Astrocyte of the cerebellum (primary cell): ENCODE measurements around the gene SPTBN1.

Source experiments
- DNase-seq: peaks from one replicate; pipeline ENCODE4 v3.0.0-alpha.2; 2011; ENCODE audit warnings: low read depth
- H3K4me3 ChIP-seq: 2 replicates; pipeline ENCODE4 v1.5.1; 2011; ENCODE audit warnings: mild to moderate bottlenecking, low read depth, low read length, moderate library complexity
- in situ Hi-C: cut with HindIII; loops from 2 replicates; pipeline ENCODE4 v1.10.0; 2017; ENCODE audit warnings: low sequenced_read_pairs
- TF ChIP-seq, protein P1 (sequence below): IDR thresholded peaks from 2 replicates; pipeline ENCODE4 v1.5.1; 2012; ENCODE audit warnings: low read length, low read depth, moderate library complexity, mild to moderate bottlenecking; ENCODE audit errors: missing control alignments

SPTBN1 gene

GRCh38 chr2:54534625-54535024 is 78.5 kb downstream of the SPTBN1 start:
- TF ChIP-seq, protein P1, sequence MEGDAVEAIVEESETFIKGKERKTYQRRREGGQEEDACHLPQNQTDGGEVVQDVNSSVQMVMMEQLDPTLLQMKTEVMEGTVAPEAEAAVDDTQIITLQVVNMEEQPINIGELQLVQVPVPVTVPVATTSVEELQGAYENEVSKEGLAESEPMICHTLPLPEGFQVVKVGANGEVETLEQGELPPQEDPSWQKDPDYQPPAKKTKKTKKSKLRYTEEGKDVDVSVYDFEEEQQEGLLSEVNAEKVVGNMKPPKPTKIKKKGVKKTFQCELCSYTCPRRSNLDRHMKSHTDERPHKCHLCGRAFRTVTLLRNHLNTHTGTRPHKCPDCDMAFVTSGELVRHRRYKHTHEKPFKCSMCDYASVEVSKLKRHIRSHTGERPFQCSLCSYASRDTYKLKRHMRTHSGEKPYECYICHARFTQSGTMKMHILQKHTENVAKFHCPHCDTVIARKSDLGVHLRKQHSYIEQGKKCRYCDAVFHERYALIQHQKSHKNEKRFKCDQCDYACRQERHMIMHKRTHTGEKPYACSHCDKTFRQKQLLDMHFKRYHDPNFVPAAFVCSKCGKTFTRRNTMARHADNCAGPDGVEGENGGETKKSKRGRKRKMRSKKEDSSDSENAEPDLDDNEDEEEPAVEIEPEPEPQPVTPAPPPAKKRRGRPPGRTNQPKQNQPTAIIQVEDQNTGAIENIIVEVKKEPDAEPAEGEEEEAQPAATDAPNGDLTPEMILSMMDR, result no peak
- DNase-seq, result no peak
- in situ Hi-C loops, result no loop called here
- H3K4me3 ChIP-seq, result no peak overlapping the region

GRCh38 chr2:54535599-54536195 is 79.6 kb downstream of the SPTBN1 start:
- DNase-seq, result no peak
- in situ Hi-C loops, result no loop called here
- H3K4me3 ChIP-seq, result no peak overlapping the region
- TF ChIP-seq, protein P1, result no peak

DNA sequence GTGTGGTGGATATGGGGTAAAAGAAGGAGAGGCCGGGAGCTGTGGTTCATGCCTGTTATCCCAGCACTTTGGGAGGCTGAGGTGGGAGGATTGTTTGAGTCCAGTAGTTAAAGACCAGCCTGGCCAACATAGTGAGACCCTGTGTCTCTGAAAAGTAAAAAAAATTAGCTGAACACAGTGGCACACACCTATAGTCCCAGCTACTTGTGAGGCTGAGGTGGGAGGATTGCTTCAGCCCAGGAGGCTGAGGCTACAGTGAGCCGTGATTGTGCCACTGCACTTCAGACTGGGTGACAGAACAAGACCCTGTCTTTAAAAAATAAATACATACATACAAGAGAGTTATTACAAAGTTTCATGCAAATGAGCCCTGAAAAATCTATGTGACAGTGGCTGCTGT is 80.6 kb downstream of the SPTBN1 start:
- TF ChIP-seq, protein P1, result no peak
- no peak for DNase-seq
- no peak overlapping the region for H3K4me3 ChIP-seq
- in situ Hi-C loops, result no loop called here

DNA sequence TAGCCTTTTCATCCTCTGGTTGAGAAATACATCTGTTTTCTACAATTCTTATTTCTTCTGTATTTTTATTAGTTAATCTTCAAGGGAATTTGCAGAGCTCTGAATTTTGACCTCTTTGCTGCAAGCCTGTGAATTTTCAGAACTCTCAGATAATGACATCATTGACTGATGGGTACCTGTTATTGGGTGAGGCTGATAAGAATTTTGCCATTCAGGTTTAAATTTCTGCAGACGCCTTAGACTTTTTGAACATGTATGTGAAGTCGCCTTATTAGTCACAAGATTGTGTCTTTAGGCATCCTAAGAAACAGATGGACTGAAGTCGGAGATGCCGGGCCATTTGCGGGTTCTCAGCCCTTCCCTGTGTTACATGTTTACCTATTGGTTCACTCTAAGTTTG is 82.4 kb downstream of the SPTBN1 start:
- TF ChIP-seq, protein P1, result no peak
- in situ Hi-C loops, result no loop called here
- DNase-seq, result no peak
- no peak overlapping the region for H3K4me3 ChIP-seq

DNA sequence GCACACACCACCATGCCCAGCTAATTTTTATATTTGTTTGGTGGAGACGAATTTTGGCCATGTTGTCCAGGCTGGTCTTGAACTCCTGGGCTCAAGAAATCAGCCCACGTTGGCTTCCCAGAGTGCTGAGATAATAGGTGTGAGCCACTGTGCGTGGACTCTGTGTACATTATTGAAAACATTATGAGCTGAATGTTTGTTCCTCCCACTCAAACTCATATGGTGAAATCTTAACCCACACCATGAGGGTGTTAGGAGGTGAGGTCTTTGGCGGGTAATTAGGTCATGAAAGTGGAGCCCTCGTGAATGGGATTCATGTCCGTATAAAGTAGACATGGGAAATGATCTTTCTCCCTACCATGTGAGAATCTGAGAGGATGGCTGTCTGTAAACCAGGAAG is 83.6 kb downstream of the SPTBN1 start:
- TF ChIP-seq, protein P1, result no peak
- H3K4me3 ChIP-seq, result no peak overlapping the region
- DNase-seq, result no peak
- in situ Hi-C loops, result no loop called here

GRCh38 chr2:54540194-54540593 is 84.1 kb downstream of the SPTBN1 start:
- no peak overlapping the region for H3K4me3 ChIP-seq
- no peak for DNase-seq
- in situ Hi-C loops, result no loop called here
- TF ChIP-seq, protein P1, result no peak
